Dermis microvascular lymphatic vessel endothelial cell (primary cell): ENCODE data around the gene RTCA. TPM values are rescaled to one million over a fixed set of nuclear protein-coding genes. Genes with fewer than 3 reads are reported as not detected.
"Not testable (repeated sequence)": the region's sequence is repeated elsewhere in the genome, so short reads cannot be mapped to it uniquely, and the experiment has no call there.

Source experiments
- DNase-seq, 2 donors: peaks; one replicate each; pipeline versions ENCODE4 v3.0.0 to v3.0.0-alpha.2; 2010; ENCODE audit warnings: low read depth in 2 of 2
- total RNA-seq: library from RNA; depleted of rRNA; stranded (reverse); fragments of >200 nt; gene quantifications from 2 replicates; pipeline ENCODE4 v1.2.1, GENCODE V29; 2014

Gene RTCA
- total RNA-seq: 36.7 and 37.2 TPM in 2 replicates

- peak; percentile 85 to 94 for DNase-seq
These were observed at the start of gene RTCA for GRCh38 chr1:100265931-100266740. RTCA (plus strand) TSS chr1:100266216; CDS start chr1:100266376, 160 bp downstream.

GRCh38 chr1:100217834-100218233 lies 48.2 kb upstream of the RTCA start:
- DNase-seq: no peak

GRCh38 chr1:100219457-100219856 lies 46.6 kb upstream of the RTCA start:
- no peak for DNase-seq

GRCh38 chr1:100219883-100220282 lies 46.1 kb upstream of the RTCA start:
- no peak for DNase-seq

GRCh38 chr1:100222428-100222827 lies 43.6 kb upstream of the RTCA start:
- DNase-seq: no peak

GRCh38 chr1:100229681-100230443 lies 36.2 kb upstream of the RTCA start:
- DNase-seq: peak in 1 of 2 donors; percentile 3

GRCh38 chr1:100230765-100231164 lies 35.3 kb upstream of the RTCA start:
- no peak for DNase-seq

- DNase-seq: no peak
These were observed 34.3 kb upstream of the RTCA start for GRCh38 chr1:100231721-100232120.

GRCh38 chr1:100232156-100232555 lies 33.9 kb upstream of the RTCA start:
- no peak for DNase-seq

GRCh38 chr1:100233566-100233965 lies 32.5 kb upstream of the RTCA start:
- not testable (repeated sequence) for DNase-seq

GRCh38 chr1:100234432-100234831 lies 31.6 kb upstream of the RTCA start:
- DNase-seq: no peak

- DNase-seq: no peak
These were observed 28.9 kb upstream of the RTCA start for GRCh38 chr1:100237091-100237490.

GRCh38 chr1:100239961-100240360 lies 26.1 kb upstream of the RTCA start:
- DNase-seq: no peak

- no peak for DNase-seq
These were observed 25.4 kb upstream of the RTCA start for GRCh38 chr1:100240631-100241030.

- no peak for DNase-seq
These were observed 19.3 kb upstream of the RTCA start for GRCh38 chr1:100246738-100247137.

- DNase-seq: peak in 1 of 2 donors; percentile 2
These were observed 16.9 kb upstream of the RTCA start for GRCh38 chr1:100249155-100249536.

GRCh38 chr1:100249537-100250257 lies 16.3 kb upstream of the RTCA start, which contains the start of gene DBT:
DBT (minus strand) TSS chr1:100249834; CDS start chr1:100249820, 14 bp downstream.
- DNase-seq: peak; percentile 82 to 94

- no peak for DNase-seq
These were observed 15.8 kb upstream of the RTCA start for GRCh38 chr1:100250264-100250663.

- no peak for DNase-seq
These were observed 15.2 kb upstream of the RTCA start for GRCh38 chr1:100250807-100251206.

- DNase-seq: no peak
These were observed 13.1 kb upstream of the RTCA start for GRCh38 chr1:100252901-100253300.

GRCh38 chr1:100253552-100253951 lies 12.5 kb upstream of the RTCA start:
- no peak for DNase-seq

- not testable (repeated sequence) for DNase-seq
These were observed 9.7 kb upstream of the RTCA start for GRCh38 chr1:100256273-100256672.
